GM12878 (cell line): ENCODE data around the gene STX1A. TPM values are rescaled to one million over a fixed set of nuclear protein-coding genes. Genes with fewer than 3 reads are reported as not detected.

Source experiments
- ATAC-seq: fragments of 200-7000 bp; cut with Tn5 transposase; 3 replicates; pipeline ENCODE4 v1.9.1; 2020; ENCODE audit warnings: mild to moderate bottlenecking, moderate library complexity
- BruUV-seq: library from RNA; stranded (reverse); fragments of 400-500 nt; replicated peaks from 2 replicates; lab custom pipeline; 2021; lab: Mats Ljungman, UMichigan
- CTCF ChIA-PET: fragments of 300-600 bp; sonication (Branson Sonifier 250); formaldehyde crosslinking; extraction: SDS; loops from one replicate; lab custom pipeline; 2021; ENCODE audit warnings: inconsistent platforms; lab: Yijun Ruan, JAX
- POLR2A ChIA-PET: fragments of 350-600 bp; formaldehyde crosslinking; extraction: SDS; loops from one replicate; lab custom pipeline; 2021; ENCODE audit warnings: inconsistent platforms; lab: Charles Lee
- RAD21 ChIA-PET: fragments of 300-600 bp; sonication (Branson Sonifier 250); formaldehyde crosslinking; loops from one replicate; lab custom pipeline; 2023; ENCODE audit warnings: antibody characterized with exemption; ENCODE audit not compliant: unreplicated experiment; lab: Charles Lee
- SMC1A ChIA-PET: fragments of 300-600 bp; sonication (Branson Sonifier 250); formaldehyde crosslinking; loops from one replicate; lab custom pipeline; 2023; ENCODE audit not compliant: unreplicated experiment, uncharacterized antibody; lab: Charles Lee
- DNase-seq: peaks from one replicate; pipeline ENCODE4 v3.0.0-alpha.2; 2011; ENCODE audit warnings: low read depth, low spot score
- FAIRE-seq: peaks from 3 replicates; lab custom pipeline; 2011; peaks lifted over from hg19 to GRCh38; lab: Jason Lieb, UNC
- H2AFZ ChIP-seq: 2 replicates; pipeline ENCODE4 v1.6.0; 2011; ENCODE audit warnings: low read depth, low read length, control low read depth; ENCODE audit not compliant: control insufficient read depth
- H3K27ac ChIP-seq: 2 replicates; pipeline ENCODE4 v1.5.1; 2011; ENCODE audit warnings: control low read depth; ENCODE audit not compliant: control insufficient read depth, insufficient read depth
- H3K27me3 ChIP-seq, 2 experiments: replicated peaks in 1 of 2; 2 replicates each; pipeline versions ENCODE4 v1.6.0 to v1.6.1; 2011; ENCODE audit warnings: low read length in 1 of 2; ENCODE audit not compliant: control insufficient read depth in 2 of 2, insufficient read depth in 2 of 2
- H3K36me3 ChIP-seq, 2 experiments: 2 replicates each; pipeline ENCODE4 v1.5.1; 2011; ENCODE audit warnings: low read length in 1 of 2; ENCODE audit not compliant: control insufficient read depth in 2 of 2, insufficient read depth in 2 of 2
- H3K4me1 ChIP-seq: 2 replicates; pipeline ENCODE4 v1.6.1; 2011; ENCODE audit warnings: mild to moderate bottlenecking, low read length, moderate library complexity, mixed read lengths; ENCODE audit not compliant: control insufficient read depth, insufficient read depth
- H3K4me2 ChIP-seq: 2 replicates; pipeline ENCODE4 v1.6.0; 2011; ENCODE audit warnings: control low read depth; ENCODE audit not compliant: control insufficient read depth, insufficient read depth
- H3K4me3 ChIP-seq: fragments of 200-600 bp; sonication (generic); 2 replicates; pipeline ENCODE4 v1.5.1; 2016
- H3K79me2 ChIP-seq: 2 replicates; pipeline ENCODE4 v1.6.0; 2011; ENCODE audit warnings: low read length; ENCODE audit not compliant: control insufficient read depth, insufficient read depth
- H3K9ac ChIP-seq: 2 replicates; pipeline ENCODE4 v1.8.0; 2011; ENCODE audit warnings: low read length, control low read depth, mixed read lengths; ENCODE audit not compliant: control insufficient read depth, insufficient read depth
- H3K9me3 ChIP-seq: replicated peaks from 3 replicates; pipeline ENCODE4 v1.5.1; 2011; ENCODE audit warnings: mild to moderate bottlenecking, low read length; ENCODE audit not compliant: control insufficient read depth, insufficient read depth
- H4K20me1 ChIP-seq: 2 replicates; pipeline ENCODE4 v1.6.0; 2011; ENCODE audit not compliant: control insufficient read depth, insufficient read depth
- CEBPB ChIP-seq, 2 experiments: fragments of 150-350 bp in 1 of 2; IDR thresholded peaks; 2 replicates each; pipeline ENCODE4 v1.6.1; 2012 to 2014; ENCODE audit warnings: low read depth in 2 of 2, low read length in 2 of 2, borderline replicate concordance in 1 of 2, inconsistent platforms in 1 of 2
- EED ChIP-seq: sonication (generic); IDR thresholded peaks from 2 replicates; pipeline ENCODE4 v1.6.1; 2016; ENCODE audit warnings: antibody characterized with exemption, low read depth
- ESRRA ChIP-seq: IDR thresholded peaks from 2 replicates; pipeline ENCODE4 v1.6.1; 2012; ENCODE audit warnings: mild to moderate bottlenecking, low read length, improper control_type of control experiment
- IKZF2 ChIP-seq, 2 experiments: fragments of 450-650 bp; IDR thresholded peaks; 2 replicates each; pipeline ENCODE4 v1.6.1; 2017; ENCODE audit warnings: mild to moderate bottlenecking in 2 of 2, moderate library complexity in 2 of 2
- MTA3 ChIP-seq: IDR thresholded peaks from 2 replicates; pipeline ENCODE4 v1.6.1; 2012; ENCODE audit warnings: low read length, inconsistent platforms, borderline replicate concordance
- MXI1 ChIP-seq: fragments of 150-350 bp; IDR thresholded peaks from 2 replicates; pipeline ENCODE4 v1.6.1; 2011; ENCODE audit warnings: low read depth, mild to moderate bottlenecking, inconsistent platforms, low read length, improper control_type of control experiment
- ZNF622 ChIP-seq: fragments of 450-650 bp; IDR thresholded peaks from 2 replicates; pipeline ENCODE4 v1.6.1; 2017; ENCODE audit warnings: mild to moderate bottlenecking, inconsistent platforms
- WGBS: methylation state at CpG from one replicate; pipeline ENCODE4 v1.1.6; 2016; ENCODE audit warnings: low lambda C conversion rate; ENCODE audit not compliant: insufficient replicate concordance, insufficient coverage; ENCODE audit errors: missing lambda C conversion rate; 5-methylcytosine and 5-hydroxymethylcytosine counted together
- in situ Hi-C: fragments of 300-500 bp; cut with MboI; formaldehyde crosslinking; loops from 9 replicates; pipeline ENCODE4 v1.14.3; 2018; ENCODE audit warnings: mixed read lengths
- intact Hi-C: fragments of 100-400 bp; cut with micrococcal nuclease; formaldehyde crosslinking; loops from one replicate; pipeline ENCODE4 v1.14.2; 2022; ENCODE audit not compliant: unreplicated experiment
- polyA plus RNA-seq, 11 experiments: library from polyadenylated mRNA; depleted of rRNA in 4 of 11; unstranded in 6 of 11; stranded (reverse) in 5 of 11; fragments of >200 nt; fragmentation: Nextera tagmentation in 4 of 11; fragmentation: Illumina TruSeq in 1 of 11; extraction: Ambion mirVana in 4 of 11; extraction: Trizol in 1 of 11; gene quantifications; 1 replicate in 1 of 11; 2 replicates in 10 of 11; pipeline versions ENCODE4 v1.2.1 to v1.2.3, GENCODE V29; 2011 to 2016; ENCODE audit warnings: inconsistent platforms in 2 of 11, missing spikeins in 2 of 11, low read depth in 1 of 11
- total RNA-seq, 4 experiments: library from RNA; depleted of rRNA in 3 of 4; stranded (reverse); fragments of >200 nt in 3 of 4; fragmentation: Illumina TruSeq in 1 of 4; extraction: Trizol in 1 of 4; gene quantifications; 2 replicates each; pipeline versions ENCODE4 v1.2.1 to v1.2.3, GENCODE V29; 2013 to 2021
- TF ChIP-seq, protein P1 (sequence below): fragments of 450-650 bp; IDR thresholded peaks from 2 replicates; pipeline ENCODE4 v1.6.1; 2017; ENCODE audit warnings: mild to moderate bottlenecking, moderate library complexity
- TF ChIP-seq, protein P2 (sequence below): fragments of 450-650 bp; formaldehyde crosslinking; IDR thresholded peaks from 2 replicates; pipeline ENCODE4 v1.5.0; 2022; ENCODE audit warnings: mild to moderate bottlenecking, missing genetic modification characterization
- TF ChIP-seq, protein P3 (sequence below): IDR thresholded peaks from 2 replicates; pipeline ENCODE4 v1.6.1; 2011; ENCODE audit warnings: borderline replicate concordance, low read depth, mild to moderate bottlenecking, moderate library complexity, low read length; ENCODE audit not compliant: insufficient read depth, poor library complexity, severe bottlenecking

The STX1A gene
- total and polyA plus RNA-seq, 10 of the 15 experiments (the other 5 are each of a cell fraction or from before 2014, with no cell fraction given) = 0.15 to 5.3 (median 2.5) TPM

DNA sequence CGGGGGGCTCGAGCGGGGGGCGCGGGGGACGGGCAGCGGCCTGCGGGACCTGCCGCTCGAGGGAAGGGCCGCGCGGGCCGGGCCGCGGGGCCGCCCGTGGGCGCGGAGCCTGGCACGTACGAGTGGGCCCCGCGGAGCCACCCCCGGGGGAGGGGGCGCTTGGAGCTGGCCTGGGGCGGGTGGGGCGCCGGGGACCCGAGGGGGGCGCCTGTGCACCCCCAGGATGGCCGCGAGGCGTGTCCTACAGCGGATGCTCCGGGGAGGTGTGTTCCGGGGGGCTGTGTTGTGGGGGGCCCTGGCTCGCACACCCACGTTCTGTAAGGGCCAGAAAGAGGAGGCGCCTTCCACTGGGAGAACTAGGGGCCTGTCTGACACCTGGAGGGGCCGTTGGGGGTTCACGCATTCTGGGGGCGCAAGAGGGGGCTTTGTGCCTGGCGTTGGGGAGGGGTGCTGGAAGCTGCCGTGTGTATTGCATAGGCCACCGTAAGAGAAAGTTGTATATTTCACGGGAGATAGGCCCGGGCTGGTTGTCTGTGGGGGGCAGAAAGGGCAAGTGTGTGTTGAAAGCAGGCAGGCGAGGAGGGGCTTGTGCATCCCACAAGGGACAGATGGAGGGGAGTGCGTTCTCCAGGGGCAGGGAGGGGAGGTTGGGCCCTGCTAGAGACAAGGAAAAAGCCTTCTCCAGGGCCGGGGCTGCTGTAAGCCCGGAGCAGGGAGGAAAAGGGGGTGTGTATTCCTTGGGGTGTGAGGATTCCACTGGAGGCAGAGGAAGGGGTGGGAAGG lies 51.2 kb downstream of the STX1A start:
- Histone ChIP-seq H4K20me1 (no peaks in the 10 kb centered on the region), H3K27ac (no peak overlapping the region), H3K4me3 (peak overlapping the region; percentile 24; the same call in 1 of the 2 replicates), H3K36me3 (no peaks in the 10 kb centered on the region), H3K9ac (no peak overlapping the region; the same call in 1 of the 2 replicates), H3K4me1 (no peaks in the 10 kb centered on the region), H3K9me3 (no peaks in the 10 kb centered on the region; the same call in 2 of the 3 replicates), H3K4me2 (peak overlapping the region; percentile 71; the same call in 1 of the 2 replicates), H3K27me3 (peaks cover 0 to 6% of the 10 kb centered on the region in 2 experiments; a peak in 3 of 4 replicates), H3K79me2 (no peaks in the 10 kb centered on the region), H2AFZ (peak overlapping the region; percentile 47)
- POLR2A ChIA-PET = no interaction called here
- intact Hi-C loops = loop anchor here (5.0 kb wide), 3 partner anchors 41 to 59 kb away; no protein-coding TSS in a partner anchor
- in situ Hi-C loops = no loop called here
- ATAC-seq (no peak), DNase-seq (no peak), FAIRE-seq (no peak)
- WGBS = 4% methylated on average over 16 of the region's 52 CpGs
- CTCF ChIA-PET = interaction anchor here (1.1 to 1.9 kb wide), 3 partner anchors 42 to 61 kb away, joined by 3 to 12 read pairs (median 5); no protein-coding TSS in a partner anchor
- BruUV-seq = no TSS peak
- RAD21 ChIA-PET = interaction anchor here (1.7 kb wide), 1 partner anchor 61 kb away, joined by 6 read pairs; no protein-coding TSS in a partner anchor
- SMC1A ChIA-PET = no interaction called here
- no peak for TF ChIP-seq MTA3
- TF ChIP-seq, protein P1, sequence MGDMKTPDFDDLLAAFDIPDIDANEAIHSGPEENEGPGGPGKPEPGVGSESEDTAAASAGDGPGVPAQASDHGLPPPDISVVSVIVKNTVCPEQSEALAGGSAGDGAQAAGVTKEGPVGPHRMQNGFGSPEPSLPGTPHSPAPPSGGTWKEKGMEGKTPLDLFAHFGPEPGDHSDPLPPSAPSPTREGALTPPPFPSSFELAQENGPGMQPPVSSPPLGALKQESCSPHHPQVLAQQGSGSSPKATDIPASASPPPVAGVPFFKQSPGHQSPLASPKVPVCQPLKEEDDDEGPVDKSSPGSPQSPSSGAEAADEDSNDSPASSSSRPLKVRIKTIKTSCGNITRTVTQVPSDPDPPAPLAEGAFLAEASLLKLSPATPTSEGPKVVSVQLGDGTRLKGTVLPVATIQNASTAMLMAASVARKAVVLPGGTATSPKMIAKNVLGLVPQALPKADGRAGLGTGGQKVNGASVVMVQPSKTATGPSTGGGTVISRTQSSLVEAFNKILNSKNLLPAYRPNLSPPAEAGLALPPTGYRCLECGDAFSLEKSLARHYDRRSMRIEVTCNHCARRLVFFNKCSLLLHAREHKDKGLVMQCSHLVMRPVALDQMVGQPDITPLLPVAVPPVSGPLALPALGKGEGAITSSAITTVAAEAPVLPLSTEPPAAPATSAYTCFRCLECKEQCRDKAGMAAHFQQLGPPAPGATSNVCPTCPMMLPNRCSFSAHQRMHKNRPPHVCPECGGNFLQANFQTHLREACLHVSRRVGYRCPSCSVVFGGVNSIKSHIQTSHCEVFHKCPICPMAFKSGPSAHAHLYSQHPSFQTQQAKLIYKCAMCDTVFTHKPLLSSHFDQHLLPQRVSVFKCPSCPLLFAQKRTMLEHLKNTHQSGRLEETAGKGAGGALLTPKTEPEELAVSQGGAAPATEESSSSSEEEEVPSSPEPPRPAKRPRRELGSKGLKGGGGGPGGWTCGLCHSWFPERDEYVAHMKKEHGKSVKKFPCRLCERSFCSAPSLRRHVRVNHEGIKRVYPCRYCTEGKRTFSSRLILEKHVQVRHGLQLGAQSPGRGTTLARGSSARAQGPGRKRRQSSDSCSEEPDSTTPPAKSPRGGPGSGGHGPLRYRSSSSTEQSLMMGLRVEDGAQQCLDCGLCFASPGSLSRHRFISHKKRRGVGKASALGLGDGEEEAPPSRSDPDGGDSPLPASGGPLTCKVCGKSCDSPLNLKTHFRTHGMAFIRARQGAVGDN = no peak
- TF ChIP-seq, protein P2, sequence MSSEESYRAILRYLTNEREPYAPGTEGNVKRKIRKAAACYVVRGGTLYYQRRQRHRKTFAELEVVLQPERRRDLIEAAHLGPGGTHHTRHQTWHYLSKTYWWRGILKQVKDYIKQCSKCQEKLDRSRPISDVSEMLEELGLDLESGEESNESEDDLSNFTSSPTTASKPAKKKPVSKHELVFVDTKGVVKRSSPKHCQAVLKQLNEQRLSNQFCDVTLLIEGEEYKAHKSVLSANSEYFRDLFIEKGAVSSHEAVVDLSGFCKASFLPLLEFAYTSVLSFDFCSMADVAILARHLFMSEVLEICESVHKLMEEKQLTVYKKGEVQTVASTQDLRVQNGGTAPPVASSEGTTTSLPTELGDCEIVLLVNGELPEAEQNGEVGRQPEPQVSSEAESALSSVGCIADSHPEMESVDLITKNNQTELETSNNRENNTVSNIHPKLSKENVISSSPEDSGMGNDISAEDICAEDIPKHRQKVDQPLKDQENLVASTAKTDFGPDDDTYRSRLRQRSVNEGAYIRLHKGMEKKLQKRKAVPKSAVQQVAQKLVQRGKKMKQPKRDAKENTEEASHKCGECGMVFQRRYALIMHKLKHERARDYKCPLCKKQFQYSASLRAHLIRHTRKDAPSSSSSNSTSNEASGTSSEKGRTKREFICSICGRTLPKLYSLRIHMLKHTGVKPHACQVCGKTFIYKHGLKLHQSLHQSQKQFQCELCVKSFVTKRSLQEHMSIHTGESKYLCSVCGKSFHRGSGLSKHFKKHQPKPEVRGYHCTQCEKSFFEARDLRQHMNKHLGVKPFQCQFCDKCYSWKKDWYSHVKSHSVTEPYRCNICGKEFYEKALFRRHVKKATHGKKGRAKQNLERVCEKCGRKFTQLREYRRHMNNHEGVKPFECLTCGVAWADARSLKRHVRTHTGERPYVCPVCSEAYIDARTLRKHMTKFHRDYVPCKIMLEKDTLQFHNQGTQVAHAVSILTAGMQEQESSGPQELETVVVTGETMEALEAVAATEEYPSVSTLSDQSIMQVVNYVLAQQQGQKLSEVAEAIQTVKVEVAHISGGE (CRISPR knock-in tag) = no peak
- TF ChIP-seq, protein P3, sequence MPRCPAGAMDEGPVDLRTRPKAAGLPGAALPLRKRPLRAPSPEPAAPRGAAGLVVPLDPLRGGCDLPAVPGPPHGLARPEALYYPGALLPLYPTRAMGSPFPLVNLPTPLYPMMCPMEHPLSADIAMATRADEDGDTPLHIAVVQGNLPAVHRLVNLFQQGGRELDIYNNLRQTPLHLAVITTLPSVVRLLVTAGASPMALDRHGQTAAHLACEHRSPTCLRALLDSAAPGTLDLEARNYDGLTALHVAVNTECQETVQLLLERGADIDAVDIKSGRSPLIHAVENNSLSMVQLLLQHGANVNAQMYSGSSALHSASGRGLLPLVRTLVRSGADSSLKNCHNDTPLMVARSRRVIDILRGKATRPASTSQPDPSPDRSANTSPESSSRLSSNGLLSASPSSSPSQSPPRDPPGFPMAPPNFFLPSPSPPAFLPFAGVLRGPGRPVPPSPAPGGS = no peak
- no peak for TF ChIP-seq MXI1
- TF ChIP-seq ESRRA = no peak
- TF ChIP-seq CEBPB (IDR thresholded peaks at IDR 0.05; ENCODE audit: borderline replicate concordance in 1 of 2, low read depth in 2 of 2, low read length in 2 of 2) = no peak
- TF ChIP-seq IKZF2 (IDR thresholded peaks at IDR 0.05) = 0 out of 4 replicates have a peak, but pooled peaks of 1 of the 2 experiments have one; percentile 13
- no peak for TF ChIP-seq EED
- TF ChIP-seq ZNF622 = no peak
